Activated naive CD4-positive, alpha-beta T cell treated with Interleukin-2 at 50 U/mL for 16 hours (primary cell): ENCODE measurements around the gene TSKS.
A peak's percentile ranks its signal among the peaks of the same experiment; 100 is the strongest.

Source experiments
- DNase-seq: peaks from one replicate; pipeline ENCODE4 v3.0.0-alpha.2; 2020

Gene TSKS

DNA sequence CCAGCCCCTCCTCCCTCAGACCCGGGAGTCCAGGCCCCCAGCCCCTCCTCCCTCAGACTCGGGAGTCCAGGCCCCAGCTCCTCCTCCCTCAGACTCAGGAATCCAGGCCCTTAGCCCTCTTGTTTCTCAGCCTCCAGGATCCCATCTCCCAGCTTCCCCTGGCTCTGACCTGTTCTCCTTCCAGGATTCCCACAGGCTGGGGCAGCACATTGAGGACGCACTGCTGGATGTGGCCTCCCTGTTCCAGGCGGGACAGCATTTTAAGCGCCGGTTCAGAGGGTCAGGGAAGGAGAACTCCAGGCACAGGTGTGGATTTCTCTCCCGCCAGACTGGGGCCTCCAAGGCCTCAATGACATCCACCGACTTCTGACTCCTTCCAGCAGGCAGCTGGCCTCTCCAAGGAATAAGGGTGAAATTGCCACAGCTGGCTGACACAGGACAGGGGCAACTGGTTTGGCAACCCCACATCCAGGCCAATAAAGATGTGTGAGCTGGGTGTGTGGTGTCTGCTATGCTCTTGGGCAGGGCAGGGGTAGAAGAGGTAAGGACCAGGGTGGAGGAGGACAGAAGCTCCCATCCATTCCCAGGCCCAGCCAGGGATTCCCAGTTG, 49.8 kb downstream of the TSKS start:
- no peak for DNase-seq

DNA sequence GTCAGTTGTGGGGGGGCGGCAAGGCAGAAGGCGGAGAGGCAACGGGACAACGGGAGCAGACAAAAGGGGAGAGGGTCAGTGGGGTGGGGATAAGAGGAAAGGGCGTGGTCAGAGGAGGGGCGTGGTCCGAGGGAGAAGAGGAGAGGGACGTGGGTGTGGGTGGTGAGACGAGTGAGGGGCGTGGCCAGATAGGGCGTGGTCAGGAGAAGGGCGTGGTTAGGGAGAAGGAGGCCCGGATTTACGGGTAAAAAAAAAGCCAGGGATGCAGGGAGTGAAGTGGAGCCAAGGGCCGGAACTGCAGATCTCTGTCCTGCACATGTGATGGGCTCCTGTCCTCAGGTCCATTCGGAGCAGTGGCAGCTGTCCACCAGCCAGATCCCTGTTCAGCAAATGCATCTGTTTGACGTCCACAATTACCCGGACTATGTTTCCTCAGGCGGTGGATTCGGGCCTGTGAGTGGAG, 50.7 kb downstream of the TSKS start:
- DNase-seq: no peak

DNA sequence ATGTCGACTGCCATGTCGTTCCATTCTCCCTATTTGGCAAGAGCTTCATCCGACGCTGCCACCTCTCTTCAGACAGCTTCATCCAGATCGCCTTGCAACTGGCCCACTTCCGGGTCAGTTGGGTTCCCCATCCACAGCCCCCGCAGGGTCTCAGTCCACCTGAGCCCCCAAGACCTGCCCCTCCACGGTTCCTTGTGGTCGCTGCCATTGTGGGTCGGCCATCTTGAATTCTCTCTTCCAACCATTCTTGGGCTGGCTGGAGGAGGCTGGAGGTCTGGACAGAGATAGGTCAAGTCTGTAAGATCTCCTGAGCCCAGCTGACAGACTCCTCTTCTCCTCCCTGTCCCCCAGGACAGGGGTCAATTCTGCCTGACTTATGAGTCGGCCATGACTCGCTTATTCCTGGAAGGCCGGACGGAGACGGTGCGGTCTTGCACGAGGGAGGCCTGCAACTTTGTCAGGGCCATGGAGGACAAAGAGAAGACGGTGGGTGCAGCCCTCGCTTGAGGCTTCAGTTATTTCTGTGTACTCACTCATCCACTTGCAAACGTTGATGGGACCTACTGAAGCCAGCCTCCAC, 52.6 kb downstream of the TSKS start:
- DNase-seq: no peak

DNA sequence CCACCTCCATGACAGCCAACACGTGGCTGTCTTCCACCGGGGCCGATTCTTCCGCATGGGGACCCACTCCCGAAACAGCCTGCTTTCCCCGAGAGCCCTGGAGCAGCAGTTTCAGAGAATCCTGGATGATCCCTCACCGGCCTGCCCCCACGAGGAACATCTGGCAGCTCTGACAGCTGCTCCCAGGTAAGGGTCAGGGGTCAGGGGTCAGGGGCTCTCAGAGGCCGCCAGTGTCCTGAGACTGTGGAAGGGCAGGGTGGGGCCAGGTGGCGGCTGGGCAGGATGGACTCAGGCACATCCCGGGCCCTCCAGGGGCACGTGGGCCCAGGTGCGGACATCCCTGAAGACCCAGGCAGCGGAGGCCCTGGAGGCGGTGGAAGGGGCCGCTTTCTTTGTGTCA, 57.2 kb downstream of the TSKS start:
- DNase-seq: no peak

DNA sequence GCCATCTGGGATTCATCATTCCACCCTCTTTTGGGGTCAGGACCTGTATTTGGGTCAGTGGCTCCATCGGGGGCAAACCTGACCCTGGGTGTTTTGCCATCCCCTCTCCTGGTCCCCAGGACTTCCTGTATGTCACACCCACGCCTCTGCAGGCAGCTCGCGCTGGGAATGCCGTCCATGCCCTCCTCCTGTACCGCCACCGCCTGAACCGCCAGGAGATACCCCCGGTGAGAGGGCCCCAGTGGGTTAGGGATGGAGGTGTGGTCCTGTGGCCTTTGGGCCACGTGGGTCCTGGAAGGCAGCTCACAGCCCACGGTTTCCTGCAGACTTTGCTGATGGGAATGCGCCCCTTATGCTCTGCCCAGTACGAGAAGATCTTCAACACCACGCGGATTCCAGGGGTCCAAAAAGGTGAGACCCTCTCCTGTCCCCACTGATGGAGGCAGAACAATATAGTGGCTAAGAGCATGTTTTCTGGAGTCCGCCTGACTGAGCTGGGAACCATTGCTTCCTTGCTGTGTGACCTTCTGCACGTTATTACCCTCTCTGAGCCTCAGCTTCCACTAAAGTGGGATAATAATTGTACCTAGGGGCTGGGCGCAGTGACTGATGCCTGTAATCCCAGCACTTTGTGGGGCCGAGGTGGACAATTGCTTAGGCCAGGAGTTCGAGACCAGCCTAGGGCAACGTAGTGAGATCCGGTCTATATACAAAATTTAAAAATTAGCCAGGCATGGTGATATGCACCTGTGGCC, 58.0 kb downstream of the TSKS start:
- no peak for DNase-seq

DNA sequence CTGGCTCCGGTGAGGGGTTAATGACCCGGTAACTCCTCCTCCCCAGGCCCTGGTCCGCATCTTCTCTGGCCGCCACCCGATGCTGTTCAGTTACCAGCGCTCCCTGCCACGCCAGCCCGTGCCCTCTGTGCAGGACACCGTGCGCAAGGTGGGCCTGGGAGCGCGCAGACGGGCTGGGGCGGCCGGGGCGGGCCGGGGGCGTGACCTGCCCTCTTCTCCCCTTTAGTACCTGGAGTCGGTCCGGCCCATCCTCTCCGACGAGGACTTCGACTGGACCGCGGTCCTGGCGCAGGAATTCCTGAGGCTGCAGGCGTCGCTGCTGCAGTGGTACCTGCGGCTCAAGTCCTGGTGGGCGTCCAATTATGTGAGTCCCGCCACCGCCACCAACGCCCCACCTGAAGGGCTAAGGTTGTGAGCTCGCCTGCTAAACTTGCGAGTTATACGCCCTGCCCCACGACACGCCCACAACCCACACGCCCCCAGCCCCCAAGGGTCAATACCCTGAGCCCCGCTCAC, 61.8 kb downstream of the TSKS start:
- no peak for DNase-seq

DNA sequence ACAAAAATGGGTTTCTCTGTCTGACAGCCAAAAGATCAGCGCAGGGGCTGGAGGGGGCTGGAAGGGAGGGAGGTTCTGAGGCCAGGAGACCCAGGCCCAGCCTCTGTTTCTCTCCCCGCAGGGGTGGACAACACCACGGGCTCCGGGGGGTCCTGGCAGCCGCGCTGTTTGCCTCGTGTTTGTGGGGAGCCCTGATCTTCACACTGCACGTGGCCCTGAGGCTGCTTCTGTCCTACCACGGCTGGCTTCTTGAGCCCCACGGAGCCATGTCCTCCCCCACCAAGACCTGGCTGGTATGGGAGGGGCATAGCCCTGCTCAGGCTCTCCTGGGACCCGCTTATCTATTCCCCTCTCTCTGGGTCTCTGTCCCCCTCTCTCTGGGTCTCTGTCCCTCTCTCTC, 62.5 kb downstream of the TSKS start:
- no peak for DNase-seq

DNA sequence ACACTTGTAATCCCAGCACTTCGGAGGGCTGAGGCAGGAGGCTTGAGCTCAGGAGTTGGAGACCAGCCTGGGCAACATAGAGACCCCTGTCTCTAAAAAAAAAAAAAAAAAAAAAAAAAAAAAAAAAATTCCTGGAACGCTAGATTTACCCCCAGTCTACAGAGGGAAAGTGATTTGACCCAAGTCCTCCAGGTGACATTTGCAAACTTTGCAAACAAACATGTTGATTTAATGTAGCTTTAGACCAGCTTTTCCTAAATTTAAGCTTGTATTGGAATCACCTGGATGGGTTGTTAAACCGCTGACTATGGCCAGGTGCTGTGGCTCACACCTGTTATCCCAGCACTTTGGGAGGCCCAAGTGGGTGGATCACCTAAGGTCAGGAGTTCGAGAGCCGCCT, 63.7 kb downstream of the TSKS start:
- DNase-seq: no peak

DNA sequence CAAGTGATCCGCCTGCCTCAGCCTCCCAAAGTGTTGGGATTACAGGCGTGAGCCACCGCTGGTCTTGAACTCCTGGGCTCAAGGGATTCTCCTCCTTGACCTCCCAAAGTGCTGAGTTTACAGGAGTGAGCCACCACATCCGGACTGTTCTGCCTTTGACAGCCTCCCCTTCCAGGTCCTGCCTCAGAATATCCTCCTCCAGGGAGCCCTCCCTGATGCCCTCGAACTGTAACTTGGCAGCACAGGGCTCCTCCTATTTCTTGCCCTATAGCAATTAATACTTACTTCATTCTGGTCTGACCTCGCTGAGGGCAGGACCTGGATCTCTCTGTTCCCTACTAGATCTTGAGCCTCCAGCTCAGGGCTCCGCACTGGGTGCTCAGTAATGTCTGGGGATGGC, 66.2 kb downstream of the TSKS start:
- DNase-seq: no peak

DNA sequence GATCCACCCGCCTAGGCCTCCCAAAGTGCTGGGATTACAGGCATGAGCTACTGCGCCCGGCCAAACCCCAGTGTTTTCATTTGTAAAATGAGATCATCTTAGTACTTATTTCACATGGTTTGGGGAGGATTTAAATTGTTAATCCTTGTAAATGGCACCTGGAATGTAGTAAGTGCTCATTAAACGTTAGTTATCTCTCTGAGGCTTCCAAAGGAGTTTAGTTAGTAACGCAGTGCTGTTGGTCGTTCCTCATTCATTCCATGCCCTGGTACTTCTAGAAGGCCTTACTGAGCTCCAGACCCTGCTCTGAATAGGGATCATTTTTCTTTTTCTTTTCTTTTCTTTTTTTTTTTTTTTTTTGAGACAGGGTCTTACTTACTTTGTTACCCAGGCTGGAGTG, 67.0 kb downstream of the TSKS start:
- no peak for DNase-seq

DNA sequence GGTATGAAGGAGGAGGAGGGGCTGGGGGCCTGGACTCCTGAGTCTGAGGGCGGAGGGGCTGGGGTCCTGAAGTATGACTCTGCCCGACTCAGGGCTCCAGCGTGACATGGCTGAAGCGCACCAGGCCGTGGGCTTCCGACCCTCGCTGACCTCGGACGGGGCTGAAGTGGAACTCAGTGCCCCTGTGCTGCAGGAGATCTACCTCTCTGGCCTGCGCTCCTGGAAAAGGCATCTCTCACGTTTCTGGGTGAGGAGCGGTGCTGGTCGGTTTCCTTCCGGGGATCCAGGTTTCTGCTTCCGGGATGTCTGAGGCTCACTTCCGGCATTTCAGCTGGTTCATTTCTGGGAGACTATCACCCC, 71.0 kb downstream of the TSKS start:
- DNase-seq: no peak

DNA sequence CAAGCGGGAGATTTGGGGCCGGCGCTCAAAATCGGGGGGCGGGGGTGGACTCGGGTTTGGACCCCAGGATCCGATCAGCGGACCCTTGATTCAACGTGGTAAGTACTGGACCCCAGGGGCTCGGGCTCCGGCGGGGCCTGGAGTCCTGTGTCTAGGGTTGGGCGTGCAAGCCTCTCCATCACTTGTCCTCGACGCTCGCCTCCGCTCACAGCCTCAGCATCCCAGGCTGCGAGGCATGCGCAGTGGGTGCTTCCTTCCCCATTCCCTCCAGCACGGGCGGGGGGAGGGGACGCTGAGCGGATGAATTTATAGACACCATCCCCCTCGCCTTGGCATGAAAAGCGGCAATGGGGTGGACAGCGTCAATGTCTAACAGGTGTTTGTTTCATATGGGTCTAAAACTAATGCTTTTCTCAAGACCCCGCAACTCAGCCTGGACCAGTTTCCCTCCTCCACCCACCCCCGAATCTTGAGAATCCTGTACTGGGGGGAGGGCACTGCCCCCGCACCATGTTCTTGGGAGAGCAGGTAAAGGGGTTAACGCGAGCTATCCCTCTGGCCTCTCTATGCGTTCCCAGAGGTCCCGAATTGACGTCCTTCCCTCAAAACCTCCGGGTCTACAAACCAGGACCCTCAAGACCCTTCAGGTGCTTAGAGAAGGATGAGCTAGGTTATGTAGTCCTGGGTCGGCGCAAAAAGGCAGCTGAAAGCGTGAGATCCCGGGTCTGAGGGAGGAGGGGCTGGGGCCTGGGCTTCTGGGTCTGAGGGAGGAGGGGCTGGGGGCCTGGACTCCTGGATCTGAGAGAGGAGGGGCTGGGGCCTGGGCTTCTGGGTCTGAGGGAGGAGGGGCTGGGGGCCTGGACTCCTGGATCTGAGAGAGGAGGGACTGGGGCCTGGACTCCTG, 71.6 kb downstream of the TSKS start:
- peak; percentile 27 for DNase-seq

DNA sequence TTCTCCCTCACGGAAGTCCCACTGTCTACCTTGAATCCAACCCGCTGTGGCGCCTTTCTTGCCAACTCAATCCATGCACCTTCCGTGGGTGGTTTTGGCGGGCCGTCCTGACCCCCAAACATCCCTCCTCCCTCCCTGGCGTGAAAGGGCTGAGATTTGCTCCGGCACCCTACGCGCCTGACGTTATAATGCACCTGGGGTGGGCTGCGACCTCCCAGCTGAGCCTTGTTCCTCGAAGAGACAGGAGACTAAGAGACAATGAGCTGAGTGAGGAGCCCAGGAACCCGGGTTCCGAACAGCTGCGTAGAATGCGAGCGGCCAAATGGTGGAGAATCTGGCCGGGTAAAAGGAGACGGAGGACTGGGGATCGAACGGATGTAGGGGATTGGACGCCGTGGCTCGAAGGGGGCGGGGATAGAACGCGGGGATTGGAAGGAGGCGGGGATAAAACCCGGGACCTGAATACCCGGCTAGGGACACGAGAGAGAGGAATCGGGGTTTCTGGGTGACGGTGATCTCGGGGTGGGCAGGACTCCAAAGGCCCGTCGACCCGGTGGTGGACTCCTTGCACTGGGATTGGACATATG, 72.4 kb downstream of the TSKS start, which contains the start of gene CPT1C:
TSS of gene CPT1C (plus strand) at position 461 of the 587 bp plus-strand sequence. CDS start 1,137 bp downstream, outside the sequence.
- DNase-seq: peak; percentile 59

DNA sequence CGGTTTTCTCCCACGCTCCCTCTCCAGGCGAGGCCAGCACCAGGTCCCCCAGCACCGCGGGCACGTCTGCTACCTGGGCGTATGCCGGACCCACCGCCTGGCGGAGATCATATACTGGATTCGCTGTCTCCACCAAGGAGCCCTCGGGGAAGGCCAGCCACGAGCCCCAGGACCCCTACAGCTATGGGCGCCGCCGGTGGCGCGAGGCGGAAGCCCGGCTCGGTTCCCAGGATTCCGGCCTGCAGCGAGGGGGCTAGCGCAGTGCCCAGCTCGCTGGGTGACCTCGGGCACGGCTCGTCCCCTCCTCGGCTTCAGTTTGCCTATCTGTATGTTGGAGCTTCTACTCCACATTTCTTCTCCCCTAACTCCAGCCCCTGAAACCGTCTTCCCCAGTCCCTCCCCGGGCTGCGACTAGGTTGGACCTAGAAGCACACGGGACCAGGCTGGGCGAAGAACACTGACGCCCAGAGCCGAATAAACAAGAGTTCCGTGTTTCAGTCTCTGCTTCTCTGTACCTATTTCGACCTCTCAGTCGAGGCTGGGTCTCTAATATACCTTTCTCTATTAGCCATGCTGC, 72.9 kb downstream of the TSKS start:
- no peak for DNase-seq
